NCI-H2227 treated with DMSO at 0.1 percent for 48 hours (cell line): ENCODE results near the gene TPSAB1.

ENCODE experiments used
- DNase-seq: peaks from one replicate; lab custom pipeline; 2025; lab: John Stamatoyannopoulos, UW

The TPSAB1 gene

GRCh38 chr16:1285669-1286512 is 45.4 kb downstream of the TPSAB1 start:
- no peak for DNase-seq

- no peak for DNase-seq
Measured at GRCh38 chr16:1286513-1287094, 46.1 kb downstream of the TPSAB1 start.

DNA sequence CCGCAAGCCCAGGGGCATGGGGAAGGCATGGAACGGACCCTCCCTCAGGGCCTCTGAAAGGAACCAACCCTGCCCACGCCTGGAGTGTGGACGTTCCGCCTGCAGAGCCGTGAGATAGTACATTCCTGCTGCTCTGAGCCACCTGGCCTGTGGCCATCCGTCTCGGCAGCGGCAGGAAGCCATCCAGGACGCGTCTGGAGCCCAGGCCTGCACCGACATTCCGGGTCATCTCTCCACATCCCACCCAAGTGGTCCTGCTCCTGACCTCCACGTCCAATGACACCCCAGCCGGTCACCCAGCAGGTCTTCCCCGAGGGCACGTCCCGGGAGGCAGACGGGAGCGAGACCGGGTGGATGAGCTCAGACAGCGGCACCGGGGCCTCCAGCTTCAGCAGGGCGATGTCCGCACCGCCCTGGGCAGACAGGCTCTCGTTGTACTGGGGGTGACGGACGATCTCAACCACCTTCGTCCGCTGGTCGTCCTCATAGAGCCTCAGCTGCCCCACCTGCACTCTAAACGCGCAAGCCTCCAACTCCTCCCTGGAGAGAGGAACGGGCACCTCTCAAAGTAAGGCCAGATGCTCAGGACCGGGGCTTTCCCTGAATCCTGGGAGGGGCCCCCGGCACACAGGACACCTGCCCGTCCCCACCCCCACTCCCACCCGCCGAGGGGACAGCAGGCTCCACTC is 47.6 kb downstream of the TPSAB1 start:
- DNase-seq: no peak

DNA sequence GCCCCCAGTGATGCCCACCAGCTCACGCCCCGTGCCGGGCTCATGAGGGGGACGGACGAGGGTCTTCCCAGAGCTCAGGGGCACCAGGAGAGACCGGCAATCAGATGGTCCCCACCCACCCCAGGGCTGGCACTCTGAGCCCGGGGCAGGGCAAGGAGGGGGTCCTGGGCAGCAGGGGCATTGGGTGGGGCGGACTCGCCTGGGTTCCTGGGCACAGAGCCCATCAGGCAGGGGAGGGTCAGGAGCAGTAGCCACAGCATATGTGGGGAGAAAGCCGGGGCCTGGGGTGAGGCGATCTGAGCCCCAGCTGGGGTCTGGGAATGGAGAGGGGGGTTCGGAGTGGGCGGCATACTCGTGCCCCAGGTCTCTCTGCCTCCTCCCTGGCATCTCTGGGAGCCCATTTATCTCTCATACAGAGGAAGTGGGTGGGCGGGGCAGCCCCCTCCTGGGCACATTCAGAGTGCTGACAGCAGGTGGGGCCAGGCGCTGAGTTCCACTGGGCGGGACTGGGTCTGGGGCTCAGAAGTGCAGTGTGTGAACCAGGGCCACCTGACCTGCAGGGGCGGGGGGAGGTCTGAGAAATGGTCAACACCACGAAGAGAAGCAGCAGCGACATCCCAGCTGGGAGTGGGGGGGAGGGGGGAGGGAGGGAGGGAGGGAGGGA is 48.4 kb downstream of the TPSAB1 start:
- no peak for DNase-seq

- DNase-seq: no peak
Measured at GRCh38 chr16:1289477-1289866, 49.0 kb downstream of the TPSAB1 start.

- no peak for DNase-seq
Measured at GRCh38 chr16:1290063-1290501, 49.6 kb downstream of the TPSAB1 start.

- DNase-seq: no peak
Measured at GRCh38 chr16:1290860-1291575, 50.5 kb downstream of the TPSAB1 start.

DNA sequence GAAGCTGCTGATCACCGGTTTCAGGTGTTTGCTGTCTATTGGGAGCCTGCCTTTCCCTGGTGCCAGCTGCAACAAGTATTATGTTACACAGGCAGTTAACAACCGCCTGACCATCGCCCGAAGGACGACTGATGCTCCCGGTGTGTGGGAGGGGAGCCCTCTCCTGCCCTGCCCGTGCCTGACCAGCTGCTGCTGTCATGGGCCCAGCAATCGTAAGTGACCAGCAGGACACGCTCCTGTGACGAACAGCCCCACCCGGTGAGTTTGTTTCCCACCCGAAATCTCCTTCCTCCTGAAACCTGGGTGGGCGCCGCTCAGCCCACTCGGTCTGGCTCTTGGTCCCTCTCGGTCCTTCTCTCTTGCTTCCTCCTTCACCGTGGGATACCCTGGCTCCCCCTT is 51.1 kb downstream of the TPSAB1 start:
- DNase-seq: no peak
